Astrocyte of the spinal cord (primary cell): ENCODE results near the gene GLB1L2.

ENCODE experiments used
- DNase-seq: peaks from one replicate; pipeline ENCODE4 v3.0.0; 2011; ENCODE audit warnings: low read depth, low spot score
- H3K4me3 ChIP-seq: 2 replicates; pipeline ENCODE4 v1.5.1; 2011; ENCODE audit warnings: low read depth, mild to moderate bottlenecking, low read length, moderate library complexity
- CTCF ChIP-seq: IDR thresholded peaks from 2 replicates; pipeline ENCODE4 v1.5.1; 2012; ENCODE audit warnings: low read depth, mild to moderate bottlenecking, low read length, inconsistent platforms
- in situ Hi-C: cut with HindIII; loops from 2 replicates; pipeline ENCODE4 v1.10.0; 2017; ENCODE audit warnings: low sequenced_read_pairs

The GLB1L2 gene

GRCh38 chr11:134374891-134375550 lies 43.2 kb downstream of the GLB1L2 start:
- DNase-seq: no peak
- H3K4me3 ChIP-seq: no peak overlapping the region
- TF ChIP-seq CTCF: no peak
- in situ Hi-C loops: no loop called here

GRCh38 chr11:134376150-134376921 lies 44.5 kb downstream of the GLB1L2 start:
- DNase-seq: no peak
- in situ Hi-C loops: no loop called here
- no peak for TF ChIP-seq CTCF
- no peak overlapping the region for H3K4me3 ChIP-seq

- no peak for DNase-seq
- no peak overlapping the region for H3K4me3 ChIP-seq
- in situ Hi-C loops: no loop called here
- no peak for TF ChIP-seq CTCF
Observed at GRCh38 chr11:134377876-134378275, 46.1 kb downstream of the GLB1L2 start.

- in situ Hi-C loops: no loop called here
- TF ChIP-seq CTCF: no peak
Observed at GRCh38 chr11:134379241-134379640, 47.5 kb downstream of the GLB1L2 start.

GRCh38 chr11:134380229-134380628 lies 48.4 kb downstream of the GLB1L2 start:
- no peak overlapping the region for H3K4me3 ChIP-seq
- in situ Hi-C loops: no loop called here
- DNase-seq: no peak
- no peak for TF ChIP-seq CTCF

More at GRCh38 chr11:134379241-134379640, 47.5 kb downstream of the GLB1L2 start:
- DNase-seq: no peak
- H3K4me3 ChIP-seq: no peak overlapping the region

- no peak for DNase-seq
- no peak for TF ChIP-seq CTCF
- H3K4me3 ChIP-seq: no peak overlapping the region
- in situ Hi-C loops: no loop called here
Observed at GRCh38 chr11:134380785-134381184, 49.0 kb downstream of the GLB1L2 start.
